Activated CD4-positive, CD25-positive, alpha-beta regulatory T cell treated with anti-CD3 and anti-CD28 coated beads, Interleukin-2, amount 50 U/mL, for 16 hours (primary cell): ENCODE measurements around the gene EXOSC6.
"Not testable (repeated sequence)": the region's sequence is repeated elsewhere in the genome, so short reads cannot be mapped to it uniquely, and the experiment has no call there.

Experiments used
- DNase-seq: peaks from one replicate; pipeline ENCODE4 v3.0.0-alpha.2; 2020; ENCODE audit warnings: low read depth, low spot score

Gene EXOSC6

GRCh38 chr16:70254965-70255286 lies 3.2 kb upstream of the EXOSC6 start:
- DNase-seq = no peak

DNA sequence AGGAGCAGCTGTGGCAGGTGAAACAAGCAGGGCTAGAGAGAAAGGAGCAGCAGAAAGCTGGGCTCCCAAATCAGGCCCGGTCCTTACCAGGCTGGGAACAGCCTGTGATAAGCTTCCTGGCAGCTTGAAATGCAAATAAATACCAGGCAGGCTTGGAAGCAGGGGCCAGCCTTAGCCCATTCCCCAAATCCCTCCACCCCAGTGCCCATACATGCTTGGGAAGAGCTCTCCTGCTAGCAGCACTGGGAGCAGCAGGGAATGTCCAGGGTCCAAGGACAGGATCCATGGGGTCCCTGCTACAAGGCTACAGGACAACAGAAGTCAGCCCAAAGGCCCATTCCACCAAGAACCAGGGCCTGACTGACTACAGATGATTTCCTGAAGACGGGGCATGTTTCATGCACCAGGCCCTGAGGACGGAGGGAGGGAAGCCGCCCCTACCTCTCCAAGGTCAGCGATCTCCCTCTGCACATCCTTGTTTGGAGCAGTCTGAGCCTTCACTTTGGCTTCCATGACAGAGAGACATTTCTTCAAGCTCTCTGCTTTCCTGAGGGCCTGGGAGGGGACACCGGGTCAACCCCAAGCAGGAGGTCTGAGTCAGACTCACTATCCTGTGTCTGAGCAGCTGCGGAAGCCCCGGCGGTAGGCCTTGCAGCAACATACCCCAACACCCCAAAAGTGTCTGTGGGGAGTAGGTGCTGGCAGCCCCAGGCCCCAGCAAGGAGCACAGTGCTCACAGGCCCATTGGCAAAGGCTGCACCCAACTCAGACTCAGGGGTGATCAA lies 2.6 kb upstream of the EXOSC6 start:
- no peak for DNase-seq

GRCh38 chr16:70253291-70254106 lies 1.8 kb upstream of the EXOSC6 start:
- DNase-seq = no peak

DNA sequence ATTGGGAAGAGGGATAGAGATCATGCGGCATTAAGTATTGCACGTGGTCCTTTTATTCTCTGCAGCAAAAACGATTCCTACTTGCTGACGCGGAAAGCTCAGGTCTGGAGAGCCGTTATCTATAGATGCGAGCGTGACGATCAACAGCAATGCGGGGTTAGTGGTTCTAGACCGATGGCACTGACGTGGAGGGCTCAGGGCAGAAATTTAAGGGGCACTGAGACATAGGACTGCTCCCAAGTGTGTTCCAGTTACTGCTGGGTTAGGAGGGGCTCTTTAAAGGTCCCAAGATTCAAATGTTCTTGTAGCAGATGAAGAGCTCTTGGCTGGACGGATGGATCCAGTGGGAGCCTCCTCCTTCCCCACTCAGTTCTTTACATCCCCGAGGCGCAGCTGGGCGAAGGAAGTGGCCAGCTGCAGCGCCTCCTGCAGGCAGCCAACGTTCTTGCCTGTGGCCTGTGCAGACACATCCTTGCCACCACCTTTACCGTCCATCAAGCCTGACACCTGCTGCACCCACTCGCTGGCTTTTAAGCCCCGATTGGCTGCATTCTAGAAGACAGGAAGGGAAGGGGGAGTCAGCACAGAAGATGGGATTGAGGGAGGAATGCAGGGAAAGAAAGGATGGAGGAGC lies 732 bp upstream of the EXOSC6 start:
- no peak for DNase-seq

GRCh38 chr16:70250748-70251628 lies 752 bp downstream of the EXOSC6 start:
- DNase-seq = no peak

GRCh38 chr16:70249697-70250096 lies 2.0 kb downstream of the EXOSC6 start:
- DNase-seq = not testable (repeated sequence)

DNA sequence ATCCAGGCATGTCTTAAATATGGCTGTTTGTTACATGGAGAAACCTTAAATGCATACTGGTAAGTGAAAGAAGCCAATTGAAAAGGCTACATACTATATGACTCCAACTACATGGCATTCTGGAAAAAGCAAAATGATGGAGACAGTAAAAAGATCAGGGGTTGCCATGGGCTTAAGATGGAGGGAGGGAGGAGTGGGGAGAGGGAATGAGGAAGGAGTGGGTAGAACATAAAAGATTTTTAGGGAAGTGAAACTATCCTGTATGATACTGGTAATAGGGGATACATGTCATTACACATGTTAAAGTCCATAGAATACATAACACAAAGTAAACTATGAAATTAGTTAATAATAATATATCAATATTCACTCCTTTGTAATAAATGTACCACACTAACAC lies 13.0 kb downstream of the EXOSC6 start:
- not testable (repeated sequence) for DNase-seq

DNA sequence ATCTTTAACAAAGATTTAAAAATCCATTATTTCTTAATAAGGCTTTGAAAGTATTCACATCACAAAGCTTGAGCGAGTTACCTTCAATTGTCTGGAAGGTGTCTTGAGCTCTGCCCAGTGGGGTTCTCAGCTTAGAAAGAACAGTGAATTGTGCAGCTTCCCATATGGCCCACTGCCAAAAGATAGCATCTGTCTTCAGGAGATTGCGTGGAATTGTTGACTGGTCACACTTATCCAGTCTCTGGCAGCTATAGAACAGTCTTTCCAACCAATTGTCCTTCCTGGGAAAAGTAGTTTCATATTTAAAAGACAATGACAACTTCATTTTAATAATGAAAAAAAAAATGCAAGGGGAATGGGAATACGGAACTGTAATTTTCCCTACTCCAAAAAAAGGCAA lies 19.9 kb downstream of the EXOSC6 start:
- not testable (repeated sequence) for DNase-seq

- DNase-seq = not testable (repeated sequence)
These were observed 25.7 kb downstream of the EXOSC6 start for GRCh38 chr16:70226024-70226423.

- DNase-seq = not testable (repeated sequence)
These were observed 26.3 kb downstream of the EXOSC6 start for GRCh38 chr16:70225430-70225829.

- DNase-seq = not testable (repeated sequence)
These were observed 27.1 kb downstream of the EXOSC6 start for GRCh38 chr16:70224645-70225044.

GRCh38 chr16:70223971-70224513 lies 27.7 kb downstream of the EXOSC6 start:
- not testable (repeated sequence) for DNase-seq

- DNase-seq = not testable (repeated sequence)
These were observed 28.5 kb downstream of the EXOSC6 start for GRCh38 chr16:70223216-70223615.

DNA sequence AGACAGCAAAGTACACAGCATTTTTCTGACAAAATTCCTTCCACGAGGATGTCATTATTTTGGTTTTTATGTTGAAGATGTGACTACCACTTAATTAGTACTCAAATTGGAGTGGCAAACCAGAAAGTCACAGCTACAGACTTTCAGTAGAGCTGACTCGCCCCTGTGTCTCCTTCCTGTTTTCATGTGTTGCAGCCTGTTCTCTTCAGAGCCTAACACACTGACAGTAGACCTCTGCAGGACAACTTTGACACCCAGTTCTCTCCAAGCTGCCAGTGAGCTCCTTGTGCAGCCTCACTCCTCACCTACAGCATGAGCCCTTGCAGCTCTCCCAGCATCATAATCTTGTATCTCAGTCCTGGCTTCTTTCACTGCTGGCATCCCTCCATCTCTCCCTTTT lies 29.2 kb downstream of the EXOSC6 start:
- DNase-seq = not testable (repeated sequence)

DNA sequence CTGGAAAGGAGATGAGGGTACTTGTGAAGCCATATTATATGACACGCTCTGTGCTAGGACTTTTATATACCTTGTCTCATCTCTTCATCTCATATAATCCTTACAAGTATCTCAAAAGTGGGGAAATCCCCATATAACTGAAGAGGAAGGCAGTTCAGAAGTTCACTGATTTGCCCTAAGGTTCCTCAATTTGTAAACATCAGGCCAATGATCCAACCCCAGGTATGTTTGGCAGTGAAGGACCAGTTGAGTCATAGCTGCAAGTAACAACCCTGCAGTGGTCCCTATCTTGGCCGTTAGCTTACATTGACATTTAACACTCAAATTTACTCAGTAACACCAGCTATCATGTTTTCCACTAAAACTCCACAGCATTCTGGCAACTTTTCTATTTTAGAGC lies 33.2 kb downstream of the EXOSC6 start:
- DNase-seq = not testable (repeated sequence)

DNA sequence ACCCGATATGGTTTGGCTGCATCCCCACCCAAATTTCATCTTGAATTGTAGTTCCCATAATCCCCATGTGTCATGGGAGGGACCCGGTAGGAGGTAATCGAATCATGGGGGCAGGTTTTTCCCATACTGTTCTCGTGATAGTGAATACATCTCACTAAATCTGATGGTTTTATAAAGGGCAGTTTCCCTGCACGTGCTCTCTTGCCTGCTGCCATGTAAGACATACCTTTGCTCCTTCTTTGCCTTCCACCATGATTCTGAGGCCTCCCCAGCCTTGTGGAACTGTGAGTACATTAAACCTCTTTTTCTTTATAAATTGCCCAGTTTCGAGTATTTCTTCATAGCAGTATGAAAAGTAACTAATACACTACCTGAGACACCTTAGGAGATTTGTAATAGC lies 45.4 kb downstream of the EXOSC6 start:
- DNase-seq = not testable (repeated sequence)

DNA sequence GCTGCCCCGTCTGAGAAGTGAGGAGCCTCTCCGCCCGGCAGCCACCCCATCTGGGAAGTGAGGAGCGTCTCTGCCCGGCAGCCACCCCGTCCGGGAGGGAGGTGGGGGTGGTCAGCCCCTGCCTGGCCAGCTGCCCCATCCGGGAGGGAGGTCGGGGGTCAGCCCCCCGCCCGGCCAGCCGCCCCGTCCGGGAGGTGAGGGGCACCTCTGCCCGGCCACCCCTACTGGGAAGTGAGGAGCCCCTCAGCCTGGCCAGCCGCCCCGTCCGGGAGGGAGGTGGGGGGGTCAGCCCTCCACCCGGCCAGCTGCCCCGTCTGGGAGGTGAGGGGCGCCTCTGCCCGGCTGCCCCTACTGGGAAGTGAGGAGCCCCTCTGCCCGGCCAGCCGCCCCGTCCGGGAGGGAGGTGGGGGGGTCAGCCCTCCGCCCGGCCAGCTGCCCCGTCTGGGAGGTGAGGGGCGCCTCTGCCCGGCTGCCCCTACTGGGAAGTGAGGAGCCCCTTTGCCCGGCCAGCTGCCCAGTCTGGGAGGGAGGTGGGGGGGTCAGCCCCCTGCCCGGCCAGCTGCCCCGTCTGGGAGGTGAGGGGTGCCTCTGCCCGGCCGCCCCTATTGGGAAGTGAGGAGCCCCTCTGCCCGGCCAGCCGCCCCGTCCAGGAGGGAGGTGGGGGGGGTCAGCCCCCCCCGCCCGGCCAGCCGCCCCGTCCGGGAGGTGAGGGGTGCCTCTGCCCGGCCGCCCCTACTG lies 46.9 kb downstream of the EXOSC6 start:
- DNase-seq = not testable (repeated sequence)

- not testable (repeated sequence) for DNase-seq
These were observed 47.7 kb downstream of the EXOSC6 start for GRCh38 chr16:70204010-70204409.

DNA sequence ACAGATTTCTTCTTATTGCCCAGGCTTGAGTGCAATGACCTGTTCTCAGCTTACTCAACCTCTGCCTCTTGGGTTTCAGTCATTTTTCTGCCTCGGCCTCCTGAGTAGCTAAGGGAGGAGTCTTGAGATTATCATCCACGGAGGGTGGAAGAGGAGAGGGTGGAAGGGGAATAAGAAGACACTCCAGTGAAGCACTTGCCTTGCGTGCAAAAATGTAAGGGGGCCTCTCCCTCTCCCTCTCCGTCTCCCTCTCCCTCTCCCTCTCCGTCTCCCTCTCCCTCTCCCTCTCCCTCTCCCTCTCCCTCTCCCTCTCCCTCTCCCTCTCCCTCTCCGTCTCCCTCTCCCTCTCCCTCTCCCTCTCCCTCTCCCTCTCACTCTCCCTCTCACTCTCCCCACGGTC lies 48.2 kb downstream of the EXOSC6 start:
- not testable (repeated sequence) for DNase-seq

GRCh38 chr16:70200063-70200462 lies 51.7 kb downstream of the EXOSC6 start:
- DNase-seq = not testable (repeated sequence)
